HFFc6 (cell line): ENCODE data around the gene NEU2. TPM values are rescaled to one million over a fixed set of nuclear protein-coding genes. Genes with fewer than 3 reads are reported as not detected.
"Not testable (repeated sequence)": the region's sequence is repeated elsewhere in the genome, so short reads cannot be mapped to it uniquely, and the experiment has no call there.

Experiments used
- DNase-seq: peaks from one replicate; pipeline ENCODE4 v3.0.0-alpha.2; 2018
- H3K27ac Mint-ChIP-seq: 2 replicates; pipeline ENCODE4 v1.8.0; 2020; ENCODE audit warnings: mild to moderate bottlenecking, mixed read lengths
- H3K27me3 Mint-ChIP-seq: 2 replicates; pipeline ENCODE4 v1.8.0; 2021; ENCODE audit warnings: mild to moderate bottlenecking, moderate library complexity, mixed read lengths; ENCODE audit not compliant: insufficient read depth
- H3K36me3 Mint-ChIP-seq: 2 replicates; pipeline ENCODE4 v1.8.0; 2021; ENCODE audit warnings: low read depth, mixed read lengths
- H3K4me1 Mint-ChIP-seq: 2 replicates; pipeline ENCODE4 v1.8.0; 2020; ENCODE audit warnings: low read depth, mixed read lengths
- H3K4me3 Mint-ChIP-seq: 2 replicates; pipeline ENCODE4 v1.8.0; 2020; ENCODE audit warnings: mild to moderate bottlenecking, moderate library complexity, mixed read lengths
- H3K9me3 Mint-ChIP-seq: 2 replicates; pipeline ENCODE4 v1.8.0; 2020; ENCODE audit warnings: mild to moderate bottlenecking, mixed read lengths
- total RNA-seq, 6 experiments: library from RNA; stranded (reverse); fragmentation: NEBNext Ultra II Directional; extraction: Animal tissue kit (Norgen Biotek cat#: 25700); gene quantifications; 2 replicates in 1 of 6; 3 replicates in 5 of 6; pipeline ENCODE4 v1.2.3, GENCODE V29; 2021
- TF ChIP-seq, protein P1 (sequence below): fragments of 200-600 bp; sonication (generic); IDR thresholded peaks from 2 replicates; pipeline ENCODE4 v1.5.0; 2021; ENCODE audit warnings: antibody characterized with exemption, mild to moderate bottlenecking

Gene NEU2
- total RNA-seq, 6 experiments from 2014 or later: not detected

DNA sequence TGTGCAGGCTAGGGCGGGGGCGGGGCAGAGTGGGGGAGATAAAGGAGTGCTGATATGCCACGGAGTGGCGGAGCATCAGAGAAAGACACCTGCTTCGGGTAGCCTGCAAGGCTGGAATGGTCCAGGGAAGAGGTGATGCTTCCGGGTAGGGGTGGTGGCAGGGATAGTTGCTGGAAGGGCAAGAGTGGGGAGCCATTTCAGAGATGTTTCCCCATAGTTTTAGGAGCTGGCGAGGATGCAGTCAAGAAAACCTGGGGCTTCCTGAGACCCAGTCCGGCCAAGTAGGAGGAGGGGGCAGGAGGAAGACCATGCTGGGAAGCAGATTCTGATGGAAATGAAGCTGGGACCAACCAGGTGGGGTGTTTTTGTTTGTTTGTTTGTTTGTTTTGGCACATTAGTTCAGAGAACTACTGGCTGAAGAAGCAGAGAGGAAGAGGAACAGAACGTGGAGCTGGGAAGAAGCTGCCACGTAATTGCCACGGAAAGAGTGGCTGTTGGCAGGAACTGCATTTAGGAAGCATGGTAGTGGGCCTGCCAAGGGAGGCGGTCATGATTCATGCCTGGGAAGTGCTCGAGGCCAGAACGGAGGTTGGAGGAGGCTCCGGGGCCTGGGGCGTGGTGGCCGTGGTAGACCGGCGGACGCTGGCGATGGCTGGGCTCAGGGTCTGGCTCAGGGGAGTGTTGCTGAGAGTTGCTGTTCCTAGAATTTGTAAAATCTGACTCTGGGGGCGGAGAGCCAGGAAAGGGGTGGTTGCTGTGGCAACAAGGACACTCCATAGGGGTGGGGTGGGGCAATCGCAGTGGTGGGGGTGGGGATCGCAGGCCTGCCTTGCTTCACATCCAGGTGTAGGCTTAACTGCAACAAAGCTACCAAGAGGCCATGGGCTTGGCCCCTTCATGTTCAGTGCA is 19.0 kb downstream of the NEU2 start:
- TF ChIP-seq, protein P1, sequence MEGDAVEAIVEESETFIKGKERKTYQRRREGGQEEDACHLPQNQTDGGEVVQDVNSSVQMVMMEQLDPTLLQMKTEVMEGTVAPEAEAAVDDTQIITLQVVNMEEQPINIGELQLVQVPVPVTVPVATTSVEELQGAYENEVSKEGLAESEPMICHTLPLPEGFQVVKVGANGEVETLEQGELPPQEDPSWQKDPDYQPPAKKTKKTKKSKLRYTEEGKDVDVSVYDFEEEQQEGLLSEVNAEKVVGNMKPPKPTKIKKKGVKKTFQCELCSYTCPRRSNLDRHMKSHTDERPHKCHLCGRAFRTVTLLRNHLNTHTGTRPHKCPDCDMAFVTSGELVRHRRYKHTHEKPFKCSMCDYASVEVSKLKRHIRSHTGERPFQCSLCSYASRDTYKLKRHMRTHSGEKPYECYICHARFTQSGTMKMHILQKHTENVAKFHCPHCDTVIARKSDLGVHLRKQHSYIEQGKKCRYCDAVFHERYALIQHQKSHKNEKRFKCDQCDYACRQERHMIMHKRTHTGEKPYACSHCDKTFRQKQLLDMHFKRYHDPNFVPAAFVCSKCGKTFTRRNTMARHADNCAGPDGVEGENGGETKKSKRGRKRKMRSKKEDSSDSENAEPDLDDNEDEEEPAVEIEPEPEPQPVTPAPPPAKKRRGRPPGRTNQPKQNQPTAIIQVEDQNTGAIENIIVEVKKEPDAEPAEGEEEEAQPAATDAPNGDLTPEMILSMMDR: no peak
- H3K36me3 Mint-ChIP-seq: no peaks in the 10 kb centered on the region
- H3K27me3 Mint-ChIP-seq: peaks cover 49% of the 10 kb centered on the region
- H3K4me3 Mint-ChIP-seq: no peak overlapping the region
- peaks cover 10% of the 10 kb centered on the region for H3K4me1 Mint-ChIP-seq
- no peaks in the 10 kb centered on the region for H3K9me3 Mint-ChIP-seq
- DNase-seq: no peak
- H3K27ac Mint-ChIP-seq: no peak overlapping the region

- H3K4me3 Mint-ChIP-seq, H3K27ac Mint-ChIP-seq, DNase-seq, H3K36me3 Mint-ChIP-seq, H3K9me3 Mint-ChIP-seq: not testable (repeated sequence)
- peaks cover 10% of the 10 kb centered on the region for H3K4me1 Mint-ChIP-seq
- H3K27me3 Mint-ChIP-seq: peaks cover 44% of the 10 kb centered on the region
Measured at GRCh38 chr2:233052517-233052916, 20.0 kb downstream of the NEU2 start.

DNA sequence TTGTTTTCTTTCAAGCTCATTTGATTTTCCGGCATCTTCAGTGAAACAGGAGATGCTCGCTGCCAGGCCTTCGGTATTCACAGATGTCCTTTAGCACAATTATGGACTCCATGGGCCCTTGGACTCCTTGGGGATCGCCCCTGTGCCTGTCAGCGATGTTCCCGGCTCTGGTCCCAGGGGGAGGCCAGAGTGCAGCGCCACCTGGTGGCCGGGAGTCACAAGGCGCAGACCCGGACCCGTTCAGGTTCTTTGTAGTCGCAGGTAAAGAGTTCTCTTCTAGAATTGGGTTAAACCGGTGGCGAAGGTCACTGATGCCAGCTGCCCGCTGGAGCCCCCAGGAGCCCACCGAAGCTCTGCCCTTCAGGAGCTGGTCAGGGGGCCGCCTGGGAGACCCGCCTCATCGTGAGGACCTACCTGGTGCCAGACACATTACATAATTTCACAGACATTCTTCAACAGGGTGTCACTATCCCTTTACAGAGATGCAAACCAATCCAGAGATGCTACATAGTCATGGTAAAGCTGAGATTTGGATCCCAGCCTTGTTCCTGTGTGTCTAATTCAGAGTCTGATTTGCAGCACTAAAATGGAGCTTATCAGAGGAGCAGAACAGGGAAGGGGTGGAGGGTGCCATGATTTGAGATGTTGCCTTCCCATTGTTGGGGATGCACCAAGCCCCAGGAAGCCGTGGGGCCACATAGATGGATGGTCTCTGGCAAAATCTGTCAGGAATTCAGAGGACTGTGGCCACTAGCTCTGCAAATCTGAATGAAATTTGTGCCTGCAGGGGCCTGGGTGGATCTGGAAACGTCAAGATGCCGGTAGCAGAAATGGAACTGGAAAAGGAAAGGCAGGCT is 21.7 kb downstream of the NEU2 start:
- Mint-ChIP-seq H3K4me3 (no peak overlapping the region), H3K36me3 (no peaks in the 10 kb centered on the region), H3K27ac (no peak overlapping the region), H3K27me3 (peaks cover 45% of the 10 kb centered on the region), H3K9me3 (no peaks in the 10 kb centered on the region), H3K4me1 (peaks cover 10% of the 10 kb centered on the region)
- TF ChIP-seq, protein P1: peak; percentile 100
- no peak for DNase-seq

GRCh38 chr2:233055362-233055761 is 22.9 kb downstream of the NEU2 start:
- H3K27me3 Mint-ChIP-seq: peaks cover 38% of the 10 kb centered on the region

DNA sequence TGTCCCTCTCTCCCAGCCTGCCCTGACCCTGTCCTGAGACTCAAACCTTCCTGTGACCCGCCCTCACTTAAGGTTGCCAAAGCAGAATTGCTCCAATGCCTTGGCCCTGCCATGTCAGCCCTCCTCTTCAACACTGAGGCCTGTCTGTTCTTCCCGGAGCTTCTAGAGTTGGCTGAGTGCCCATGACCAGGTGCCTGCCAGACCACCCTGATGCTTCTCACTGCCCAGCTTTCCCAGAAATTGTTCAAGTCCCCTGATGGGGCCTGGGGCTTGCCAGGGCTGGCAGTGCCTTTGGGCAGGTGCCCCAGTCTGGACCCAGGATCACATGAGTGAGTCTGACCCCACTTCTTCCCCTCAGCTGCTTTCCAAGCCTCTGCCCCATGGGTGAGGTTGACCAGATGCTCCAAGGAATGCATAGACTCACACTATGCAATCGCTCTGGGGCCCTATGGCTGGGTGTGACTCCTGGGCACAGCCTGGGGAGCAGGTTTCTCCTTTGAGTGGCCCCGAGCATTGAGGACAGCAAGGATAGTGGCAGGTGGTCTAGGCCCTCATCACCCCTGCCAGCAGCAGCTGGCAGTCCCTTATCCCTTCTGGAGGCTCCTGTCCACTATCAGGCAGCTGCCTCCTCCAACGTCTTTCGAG is 24.6 kb downstream of the NEU2 start:
- DNase-seq: no peak
- Mint-ChIP-seq H3K4me1 (peaks cover 5% of the 10 kb centered on the region), H3K9me3 (no peaks in the 10 kb centered on the region), H3K27ac (no peak overlapping the region), H3K27me3 (peaks cover 28% of the 10 kb centered on the region), H3K36me3 (no peaks in the 10 kb centered on the region), H3K4me3 (no peak overlapping the region)
- TF ChIP-seq, protein P1: no peak

More at GRCh38 chr2:233055362-233055761, 22.9 kb downstream of the NEU2 start:
- Mint-ChIP-seq H3K4me1 (peaks cover 10% of the 10 kb centered on the region), H3K36me3 (no peaks in the 10 kb centered on the region), H3K27ac (no peak overlapping the region), H3K9me3 (no peaks in the 10 kb centered on the region), H3K4me3 (no peak overlapping the region)
- TF ChIP-seq, protein P1: no peak
- DNase-seq: no peak
